AG04450 (cell line): ENCODE data around the gene RSAD1. TPM values are rescaled to one million over a fixed set of nuclear protein-coding genes. Genes with fewer than 3 reads are reported as not detected.

Source experiments
- CTCF ChIA-PET: fragments of 300-600, 350-600 bp; formaldehyde crosslinking; extraction: SDS; loops from one replicate; lab custom pipeline; 2022; ENCODE audit warnings: antibody characterized with exemption, inconsistent platforms; lab: Charles Lee
- POLR2A ChIA-PET: fragments of 350-600 bp; formaldehyde crosslinking; extraction: SDS; loops from one replicate; lab custom pipeline; 2021; ENCODE audit warnings: antibody characterized with exemption, inconsistent platforms; lab: Yijun Ruan, JAX
- DNase-seq: peaks from one replicate; pipeline ENCODE4 v3.0.0-alpha.2; 2011; ENCODE audit warnings: low read depth, low spot score
- H3K27ac ChIP-seq: one replicate; pipeline ENCODE4 v1.5.1; 2012; ENCODE audit warnings: low read depth, low read length, control low read depth
- H3K27me3 ChIP-seq: one replicate; pipeline ENCODE4 v1.6.0; 2012; ENCODE audit warnings: low read length; ENCODE audit not compliant: control insufficient read depth, insufficient read depth
- H3K4me3 ChIP-seq: 2 replicates; pipeline ENCODE4 v1.5.1; 2011; ENCODE audit warnings: mild to moderate bottlenecking, low read depth, low read length, control low read depth
- H3K9me3 ChIP-seq: 2 replicates; pipeline ENCODE4 v1.5.1; 2012; ENCODE audit warnings: low read length; ENCODE audit not compliant: control insufficient read depth, insufficient read depth
- CTCF ChIP-seq: IDR thresholded peaks from 2 replicates; pipeline ENCODE4 v1.5.1; 2011; ENCODE audit warnings: low read depth, low read length, control low read depth, inconsistent platforms
- polyA minus RNA-seq: library from RNA; depleted of rRNA, polyadenylated mRNA; stranded (reverse); fragments of >200 nt; gene quantifications from 2 replicates; pipeline ENCODE4 v1.2.3, GENCODE V29; 2011; rRNA and poly(A)+ RNA removed
- polyA plus RNA-seq: library from polyadenylated mRNA; depleted of rRNA; stranded (reverse); fragments of >200 nt; gene quantifications from 2 replicates; pipeline ENCODE4 v1.2.3, GENCODE V29; 2011; rRNA removed

Gene RSAD1
- 15.5 and 17.5 TPM in 2 replicates for polyA plus RNA-seq
- polyA minus RNA-seq, result 9.8 and 15.9 TPM in 2 replicates

GRCh38 chr17:50478391-50479381 lies at the start of gene RSAD1:
TSS of gene RSAD1 (plus strand) at chr17:50478860. CDS start at chr17:50478885, 25 bp downstream.
- ChIA-PET CTCF (interaction anchor here (0.6 to 2.4 kb wide), 33 partner anchors 9 to 405 kb away, joined by 3 to 28 read pairs (median 4); partner anchors contain the start of genes CHAD and LRRC59), POLR2A (interaction anchor here (0.6 to 1.0 kb wide), 3 partner anchors 22 to 862 kb away, joined by 3 to 5 read pairs (median 3); partner anchors contain the start of gene LRRC59)
- Histone ChIP-seq H3K27ac (peak within 1 kb of the TSS; percentile 73), H3K27me3 (no peaks in the 10 kb centered on the region), H3K4me3 (peak within 1 kb of the TSS; percentile 88), H3K9me3 (no peaks in the 10 kb centered on the region; the same call in 1 of the 2 replicates)
- DNase-seq, result peak; percentile 48
- peak; percentile 66 for TF ChIP-seq CTCF

- no peaks in the 10 kb centered on the region for H3K27me3 ChIP-seq
- H3K27ac ChIP-seq, result no peak overlapping the region
- POLR2A ChIA-PET, result no interaction called here
- no peak for TF ChIP-seq CTCF
- H3K4me3 ChIP-seq, result no peak overlapping the region
- H3K9me3 ChIP-seq, result no peaks in the 10 kb centered on the region; the same call in 1 of the 2 replicates
- CTCF ChIA-PET, result interaction anchor here (1.3 to 1.6 kb wide), 2 partner anchors 32 kb away, joined by 4 to 7 read pairs; partner anchors contain the start of gene LRRC59
- DNase-seq, result no peak
Observed at GRCh38 chr17:50429793-50430192, 48.9 kb upstream of the RSAD1 start.

GRCh38 chr17:50430821-50431618 lies 47.6 kb upstream of the RSAD1 start:
- Histone ChIP-seq H3K9me3 (no peaks in the 10 kb centered on the region), H3K4me3 (no peak overlapping the region), H3K27me3 (no peaks in the 10 kb centered on the region), H3K27ac (no peak overlapping the region)
- ChIA-PET CTCF (interaction anchor here (0.7 to 2.3 kb wide), 3 partner anchors 34 to 69 kb away, joined by 3 to 7 read pairs (median 7); partner anchors contain the start of gene LRRC59), POLR2A (interaction anchor here (0.6 to 1.2 kb wide), 2 partner anchors 34 to 754 kb away, joined by 3 to 4 read pairs; partner anchors contain the start of gene LRRC59)
- TF ChIP-seq CTCF, result no peak
- no peak for DNase-seq

- Histone ChIP-seq H3K9me3 (no peaks in the 10 kb centered on the region), H3K27ac (no peak overlapping the region), H3K4me3 (no peak overlapping the region), H3K27me3 (no peaks in the 10 kb centered on the region)
- no peak for TF ChIP-seq CTCF
- ChIA-PET CTCF (interaction anchor here (2.3 kb wide), 1 partner anchor 35 kb away, joined by 7 read pairs; the partner anchor contains the start of gene LRRC59), POLR2A (no interaction called here)
- DNase-seq, result no peak
Observed at GRCh38 chr17:50432125-50432762, 46.4 kb upstream of the RSAD1 start.
